Tongue (tissue), 2 donors: Measurements from ENCODE around the gene DDX53. TPM values are rescaled to one million over a fixed set of nuclear protein-coding genes. Genes with fewer than 3 reads are reported as not detected.

ENCODE experiments used
- DNase-seq: peaks from one replicate; pipeline ENCODE4 v3.0.0-alpha.2; 2015
- total RNA-seq: library from RNA; depleted of rRNA; stranded (reverse); fragments of >200 nt; gene quantifications from one replicate; pipeline ENCODE4 v1.2.3, GENCODE V29; 2014

Gene DDX53
- total RNA-seq = not detected

DNA sequence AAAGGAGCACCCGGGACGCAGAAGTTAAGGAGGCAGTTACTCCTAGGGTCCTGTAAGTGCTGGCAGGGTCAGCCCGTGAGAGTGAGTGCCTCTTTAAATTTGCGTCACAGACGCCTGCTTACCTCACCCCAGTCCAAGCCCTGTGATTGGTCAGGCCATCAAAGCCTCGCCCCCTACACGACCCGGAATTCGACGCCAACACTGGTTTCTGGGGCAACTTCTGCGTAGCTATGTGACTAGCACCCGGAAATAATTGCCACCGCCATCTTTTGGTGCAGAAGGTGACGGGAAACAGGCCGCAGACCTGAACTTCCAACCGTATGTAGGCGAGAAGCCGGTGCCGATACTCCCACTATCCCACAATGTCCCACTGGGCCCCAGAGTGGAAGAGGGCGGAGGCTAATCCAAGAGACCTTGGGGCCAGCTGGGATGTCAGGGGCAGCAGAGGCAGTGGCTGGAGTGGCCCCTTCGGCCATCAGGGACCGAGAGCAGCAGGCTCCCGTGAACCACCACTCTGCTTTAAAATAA is at the start of gene DDX53:
TSS of gene DDX53 (plus strand) at position 265 of the 528 bp plus-strand sequence. CDS start at position 363, 98 bp downstream.
- no peak for DNase-seq

DNA sequence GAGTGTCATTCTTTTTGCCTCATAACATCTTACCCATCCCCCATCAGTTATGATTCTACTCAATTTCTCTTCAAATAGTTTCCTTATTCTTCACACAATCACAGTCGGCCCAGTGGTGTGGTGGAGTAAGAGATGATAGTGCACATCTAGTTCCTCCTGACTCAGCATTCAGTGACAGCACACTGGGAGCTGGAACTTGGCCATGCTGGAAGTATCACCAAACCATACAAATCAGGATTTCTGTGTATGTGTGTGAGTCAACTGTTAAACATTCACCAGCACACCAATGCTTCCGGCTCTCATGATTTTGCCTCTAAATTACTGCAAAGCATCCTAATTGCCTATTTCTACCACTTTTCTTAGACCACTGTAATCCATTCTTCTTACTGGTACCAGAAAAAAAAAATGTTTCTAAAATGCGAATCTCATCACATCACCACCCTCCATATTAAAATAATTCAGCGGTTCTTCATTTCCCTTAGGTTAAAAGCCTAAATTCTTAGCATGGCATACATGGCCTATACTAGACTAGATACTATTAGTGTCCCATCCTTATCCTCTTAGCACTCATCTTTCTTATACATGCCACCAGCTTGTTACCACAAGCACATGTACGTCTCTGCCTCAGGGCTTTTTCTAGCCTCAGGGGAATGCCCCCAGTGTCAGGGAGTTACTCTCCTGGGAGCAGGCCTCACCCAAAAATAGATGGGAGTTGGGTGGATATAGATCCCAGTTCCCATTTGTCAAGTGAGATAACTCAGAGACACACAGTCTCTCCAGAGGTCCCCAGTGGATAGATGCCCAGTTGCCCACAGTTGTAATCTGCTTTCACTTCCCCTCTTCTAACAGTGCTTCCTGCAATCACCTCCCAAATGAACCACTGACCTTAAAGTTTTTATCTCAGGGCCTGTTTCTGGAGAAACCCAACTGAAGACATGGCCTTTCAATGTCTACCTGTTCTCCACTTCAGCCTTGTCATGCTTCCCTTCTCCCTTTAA is 49.2 kb upstream of the DDX53 start:
- no peak for DNase-seq

DNA sequence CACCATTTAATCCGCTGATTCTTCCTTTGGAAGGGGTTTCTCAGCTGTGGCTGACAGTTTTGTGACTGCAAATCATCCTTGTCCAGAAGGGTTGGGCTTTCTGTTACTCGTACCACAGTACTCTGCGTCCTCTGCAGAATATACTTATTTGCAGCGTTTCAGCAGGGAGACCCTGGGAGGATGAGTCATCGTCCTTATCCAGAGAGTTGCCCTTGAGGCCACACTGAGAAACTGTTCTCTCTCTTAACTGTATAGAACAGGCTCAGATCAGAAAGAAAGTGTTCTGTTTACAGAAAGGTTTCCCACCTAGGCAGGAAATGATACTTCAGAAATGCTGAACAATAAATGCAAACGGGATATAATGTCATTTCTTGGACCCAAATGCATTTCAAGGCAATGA is 47.8 kb upstream of the DDX53 start:
- no peak for DNase-seq

DNA sequence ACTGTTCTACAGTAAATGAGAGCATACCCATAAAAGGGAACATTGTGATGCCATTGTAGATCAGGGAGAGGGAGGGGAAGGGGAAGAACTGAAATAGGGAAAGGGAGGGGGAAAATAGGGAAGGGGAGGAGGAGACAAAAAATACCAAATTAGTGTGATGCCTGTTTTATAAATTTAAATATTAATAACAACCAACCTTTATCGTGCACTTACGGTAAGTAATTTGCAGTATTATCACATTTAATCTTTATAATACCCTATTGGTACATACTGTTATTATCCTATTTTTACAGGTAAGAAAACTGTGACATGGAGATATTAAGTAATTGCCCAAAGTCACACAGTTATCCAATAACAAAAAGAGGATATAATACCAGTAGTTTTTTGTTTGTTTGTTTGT is 41.5 kb upstream of the DDX53 start:
- DNase-seq = no peak

DNA sequence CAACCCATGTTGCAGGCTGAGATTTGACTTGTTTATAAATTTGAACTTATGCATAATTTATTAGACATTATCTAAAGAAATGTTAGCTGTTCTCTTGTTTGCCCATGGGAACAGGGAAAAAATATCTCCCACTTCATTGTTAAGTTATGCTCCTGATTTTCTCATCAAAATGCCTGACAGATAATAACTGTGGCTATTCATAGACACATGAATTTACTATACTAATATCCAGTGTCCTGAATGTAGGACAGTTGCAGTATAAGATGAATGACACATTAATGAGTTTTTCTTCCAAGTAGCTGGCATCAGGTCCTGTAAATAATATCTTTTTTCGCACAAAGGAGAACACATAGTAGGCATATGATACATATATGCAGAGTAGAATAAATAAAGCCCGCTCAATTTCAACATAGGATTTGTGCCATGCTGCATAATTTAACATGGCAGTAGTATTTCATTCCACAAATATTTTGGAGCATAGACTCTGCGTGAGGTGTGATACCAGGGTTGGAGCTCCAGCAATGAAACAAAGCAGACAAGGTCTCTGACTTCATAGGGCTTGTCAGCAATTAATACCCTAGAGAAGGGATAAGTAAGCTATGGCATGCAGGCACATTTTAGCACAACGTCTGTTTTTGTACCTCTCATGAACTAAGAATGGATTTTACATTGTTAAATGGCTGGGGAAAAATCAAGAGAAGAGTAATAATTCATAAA is 40.4 kb upstream of the DDX53 start:
- DNase-seq = no peak

DNA sequence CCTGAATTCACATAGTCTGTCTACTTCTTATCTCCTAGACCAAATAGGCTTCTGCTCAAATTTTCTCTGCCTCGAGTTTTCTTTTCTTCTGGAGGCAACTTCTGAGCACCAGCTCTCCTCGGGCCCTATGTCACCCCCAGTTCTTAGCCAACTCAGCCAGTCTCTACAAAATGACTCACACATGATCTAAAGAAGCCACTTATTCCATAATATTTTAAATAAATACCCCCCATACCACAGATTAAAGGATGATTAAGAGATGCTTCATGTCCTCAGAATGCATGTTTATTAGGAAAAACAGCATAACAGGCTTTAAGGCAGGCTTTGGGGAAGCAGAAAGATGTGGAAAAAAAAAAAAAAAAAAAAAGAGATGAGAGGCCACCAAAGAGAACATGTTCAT is 36.6 kb upstream of the DDX53 start:
- DNase-seq = no peak

DNA sequence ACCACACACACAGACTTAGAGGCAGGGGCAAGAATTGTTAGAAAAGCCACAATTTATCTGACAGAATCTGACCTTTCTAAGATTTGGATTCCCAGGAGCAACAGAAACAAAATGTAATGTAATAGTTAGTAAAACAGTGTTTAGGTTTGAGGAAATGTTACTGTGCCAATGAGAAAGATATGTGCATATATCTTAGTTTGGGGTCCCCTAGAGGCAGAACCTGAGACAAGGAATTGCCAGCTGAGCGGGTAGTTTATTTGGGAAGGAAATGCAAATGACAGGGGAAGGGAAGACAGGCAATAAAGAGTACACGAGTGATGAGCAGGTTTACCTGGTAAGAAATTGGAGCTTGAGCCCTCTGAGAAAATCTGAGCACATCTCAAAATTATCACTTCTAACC is 31.3 kb upstream of the DDX53 start:
- no peak for DNase-seq

DNA sequence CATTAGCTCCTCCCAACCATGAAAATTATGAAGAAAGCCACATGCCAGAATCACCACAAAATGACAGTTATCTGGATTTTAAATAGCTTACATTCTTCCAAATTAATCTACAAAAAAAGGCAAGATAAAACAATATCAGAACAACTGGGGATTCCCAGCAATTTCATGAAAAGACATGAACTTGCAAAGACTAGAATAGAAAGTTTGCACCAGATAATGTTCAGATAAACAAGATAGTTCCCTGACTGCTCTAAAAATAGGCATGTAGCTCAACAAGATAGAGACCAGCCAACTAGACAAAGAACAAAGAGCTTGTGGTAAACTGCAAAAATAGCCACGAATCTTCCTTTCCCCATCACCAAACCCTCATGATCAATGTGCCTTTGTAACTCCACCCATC is 30.3 kb upstream of the DDX53 start:
- DNase-seq = no peak

DNA sequence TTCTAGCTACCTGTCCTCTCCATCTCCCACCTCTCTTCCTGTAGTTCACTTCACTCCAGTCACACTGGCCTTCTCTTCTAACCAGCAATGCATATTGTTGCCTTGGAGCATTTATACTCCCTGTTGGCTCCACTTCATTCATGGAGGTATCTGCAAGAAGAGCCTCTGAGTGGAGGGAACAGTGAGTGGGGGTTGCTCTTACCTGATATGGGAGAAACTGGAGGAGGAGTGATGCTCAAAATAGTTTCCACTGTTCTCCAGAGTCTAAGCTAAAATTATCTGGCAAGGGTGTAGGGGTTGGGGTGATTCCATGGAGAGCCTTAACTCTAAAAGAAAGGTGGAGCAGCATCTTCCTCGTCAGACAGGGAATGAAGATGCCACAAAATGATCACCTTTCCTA is 28.9 kb upstream of the DDX53 start:
- no peak for DNase-seq

DNA sequence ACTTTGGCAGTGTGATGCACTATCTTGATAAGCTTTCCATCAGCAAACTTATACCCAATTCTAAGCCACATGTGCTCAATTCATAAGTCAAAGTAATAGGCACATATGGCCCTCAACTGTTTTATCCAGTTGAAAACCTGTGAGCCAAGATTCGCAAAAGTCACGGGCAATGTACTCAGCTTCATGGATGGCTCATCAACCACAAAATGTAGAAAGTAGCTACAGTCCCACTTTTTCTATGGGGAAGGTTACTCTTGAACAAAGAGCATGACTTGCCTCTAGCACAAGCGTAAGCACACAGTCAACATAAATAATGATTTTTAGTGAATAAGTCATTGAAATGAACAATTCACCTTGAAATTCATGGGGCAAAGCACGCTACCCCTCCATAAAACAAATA is 25.1 kb upstream of the DDX53 start:
- no peak for DNase-seq

DNA sequence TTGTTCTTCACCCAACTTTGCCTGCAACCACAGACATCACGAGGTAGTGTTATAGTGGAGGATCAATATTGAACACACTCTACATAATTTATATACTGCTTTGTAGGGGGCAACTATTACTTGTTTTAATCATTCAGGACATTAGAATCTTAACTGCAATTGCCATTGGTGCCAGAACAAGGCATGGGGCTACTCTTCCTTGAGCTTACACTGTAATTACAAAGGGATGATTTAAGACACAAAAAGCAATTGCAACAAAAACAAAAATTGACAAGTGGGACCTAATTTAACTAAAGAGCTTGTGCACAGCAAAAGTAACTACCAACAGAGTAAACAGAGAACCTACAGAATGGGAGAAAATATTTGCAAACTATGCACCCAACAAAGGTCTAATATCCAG is 24.0 kb upstream of the DDX53 start:
- no peak for DNase-seq

DNA sequence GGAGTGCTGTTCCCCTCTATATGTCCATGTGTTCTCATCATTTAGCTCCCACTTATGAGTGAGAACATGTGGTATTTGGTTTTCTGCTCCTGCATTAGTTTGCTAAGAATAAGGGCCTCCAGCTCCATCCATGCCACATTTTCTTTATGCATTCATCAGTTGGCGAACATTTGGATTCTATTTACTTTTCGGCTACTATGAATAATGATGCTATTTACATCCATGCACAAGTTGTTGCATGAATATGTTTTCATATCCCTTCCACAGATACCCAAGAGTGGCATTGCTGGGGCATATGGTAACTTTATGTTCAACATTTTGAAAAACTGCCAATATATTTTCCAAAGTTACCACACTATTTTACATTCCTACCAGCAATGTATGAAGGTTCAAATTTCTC is 13.8 kb upstream of the DDX53 start:
- no peak for DNase-seq

DNA sequence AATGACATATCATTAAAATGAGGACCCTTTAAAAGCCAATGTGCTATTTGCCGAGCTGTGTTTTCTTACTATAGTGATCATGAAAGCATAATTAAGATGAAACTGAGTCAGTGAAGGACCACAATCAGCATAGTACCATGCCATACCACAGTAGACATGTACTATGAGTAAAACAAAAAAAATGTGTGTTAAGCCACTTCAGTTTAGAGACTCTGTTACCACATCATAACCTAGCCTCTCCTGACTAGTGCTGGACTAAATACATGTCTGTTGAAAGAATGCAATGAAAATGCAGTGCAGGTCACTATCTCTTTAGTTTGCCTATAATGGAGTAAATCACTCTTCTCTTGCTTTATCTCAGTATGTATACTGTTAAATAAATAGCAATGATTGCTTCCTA is 12.3 kb upstream of the DDX53 start:
- no peak for DNase-seq

DNA sequence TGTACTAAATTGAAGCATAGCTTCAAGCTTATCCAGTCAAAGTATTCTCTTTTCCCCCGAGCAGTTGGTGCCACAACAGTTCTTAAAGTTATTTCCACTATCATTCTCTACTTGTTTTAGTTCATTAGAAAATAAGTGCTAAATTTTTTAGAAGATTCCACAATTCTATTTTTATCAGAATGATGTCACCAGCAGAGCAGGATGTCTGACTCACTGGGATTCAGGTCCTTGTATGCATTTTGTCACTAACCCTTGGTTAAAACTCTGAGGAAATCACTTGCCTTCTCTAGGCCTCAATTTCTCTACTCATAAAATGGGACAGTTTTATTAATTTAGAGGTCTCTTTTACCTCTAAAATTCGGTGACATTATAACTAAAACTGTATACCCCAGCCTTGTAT is 3.4 kb downstream of the DDX53 start:
- no peak for DNase-seq

DNA sequence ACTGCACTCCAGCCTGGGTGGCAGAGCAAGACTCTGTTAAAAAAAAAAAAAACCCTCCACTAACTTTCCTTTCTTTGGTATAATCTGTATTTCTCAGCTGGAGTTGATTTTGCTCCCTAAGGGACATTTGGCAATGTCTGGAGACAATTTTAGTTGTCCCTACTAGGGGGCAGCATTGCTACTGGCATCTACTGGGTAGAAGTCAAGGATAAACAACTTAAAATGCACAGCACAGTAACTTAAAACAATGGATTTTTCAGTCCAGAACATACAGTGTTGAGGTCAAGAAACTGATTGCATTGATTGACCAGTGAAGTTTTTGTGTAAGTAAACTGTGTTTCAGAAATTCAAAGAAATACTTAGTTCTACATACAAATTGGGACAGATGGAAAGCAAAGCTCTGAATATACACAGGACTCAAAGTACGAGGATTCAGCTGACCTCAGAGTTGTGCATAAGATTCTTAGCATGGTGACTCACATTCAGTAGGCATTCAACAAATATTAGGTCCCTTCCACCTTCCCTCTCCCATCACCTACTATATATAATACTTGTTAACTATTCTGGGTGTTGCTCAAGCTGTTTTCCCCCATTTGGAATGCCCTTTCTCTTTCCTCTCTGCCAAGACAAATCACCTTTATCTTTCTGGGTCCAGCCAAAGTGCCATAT is 8.8 kb downstream of the DDX53 start:
- DNase-seq = peak; percentile 7

DNA sequence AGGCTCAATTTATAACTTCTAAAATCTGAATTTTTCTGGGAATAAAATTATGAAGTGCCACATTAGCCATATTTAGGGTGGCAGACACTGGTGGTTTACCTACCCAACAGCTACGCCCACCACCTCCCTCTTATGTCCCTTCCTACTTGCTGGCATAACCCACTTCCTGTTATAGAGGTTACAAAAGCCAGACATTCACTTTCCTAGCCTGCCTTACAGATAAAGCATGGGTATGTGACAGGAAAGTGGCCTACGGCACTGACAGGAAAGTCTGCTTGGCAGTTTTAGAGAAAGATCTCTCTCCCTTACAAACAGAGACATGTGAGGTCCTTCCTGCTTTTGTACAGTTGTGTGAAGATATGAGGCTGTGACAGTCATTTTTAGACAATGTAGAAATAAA is 12.4 kb downstream of the DDX53 start:
- DNase-seq = no peak

DNA sequence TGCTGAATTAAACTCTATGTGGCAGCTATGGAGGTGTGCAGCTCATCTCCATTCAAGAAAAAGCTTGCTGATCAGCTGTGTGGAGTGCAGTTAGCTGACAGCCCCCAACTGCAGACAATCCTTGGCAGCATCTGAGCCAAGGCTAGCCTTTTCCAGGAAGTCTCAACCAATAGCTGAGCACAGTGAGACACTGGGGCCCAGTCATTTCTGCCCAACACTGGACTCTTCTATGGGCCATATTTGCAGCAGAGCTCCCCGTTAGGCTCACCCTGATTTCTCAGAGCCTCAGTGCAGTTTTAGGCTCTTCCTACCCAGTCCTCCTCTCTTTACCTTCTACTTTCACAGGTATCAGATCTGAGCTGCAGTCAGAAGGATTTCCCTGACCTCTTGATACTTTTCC is 12.9 kb downstream of the DDX53 start:
- DNase-seq = no peak

DNA sequence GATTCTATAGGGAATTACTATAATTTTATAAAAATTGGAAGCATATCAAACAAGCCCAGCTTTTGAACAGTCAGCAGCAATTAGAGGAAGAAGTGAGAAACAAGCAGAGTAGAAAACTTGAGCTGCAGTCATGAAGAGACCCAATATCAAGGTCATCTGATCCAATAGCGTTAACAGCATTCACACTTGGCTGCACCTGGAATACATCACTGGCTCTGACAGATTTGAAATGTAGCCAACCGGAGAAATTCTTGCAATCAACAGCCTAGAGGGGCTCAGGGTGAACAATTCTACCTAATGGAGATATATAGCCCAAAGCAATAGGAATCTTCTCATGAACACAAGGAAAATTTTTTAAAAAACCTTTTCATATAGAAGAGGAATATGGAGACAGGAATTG is 13.6 kb downstream of the DDX53 start:
- DNase-seq = no peak

DNA sequence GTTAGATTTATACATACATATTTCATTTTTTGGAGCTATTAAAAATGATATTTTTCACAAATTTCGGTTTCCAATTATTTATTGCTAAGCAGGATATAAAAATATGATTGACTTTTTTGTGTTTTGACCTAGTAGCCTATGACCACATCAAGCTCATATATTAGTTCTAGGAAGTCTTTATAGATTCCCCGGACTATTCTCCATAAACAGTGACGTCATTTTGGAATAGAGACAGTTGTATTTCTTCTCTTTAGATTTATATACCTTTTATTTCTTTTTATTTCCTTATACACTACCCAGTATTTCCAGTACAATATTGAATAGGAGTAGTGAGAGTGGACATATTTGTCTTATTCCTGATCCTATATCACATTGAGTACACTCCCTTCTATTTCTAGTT is 31.8 kb downstream of the DDX53 start:
- no peak for DNase-seq

DNA sequence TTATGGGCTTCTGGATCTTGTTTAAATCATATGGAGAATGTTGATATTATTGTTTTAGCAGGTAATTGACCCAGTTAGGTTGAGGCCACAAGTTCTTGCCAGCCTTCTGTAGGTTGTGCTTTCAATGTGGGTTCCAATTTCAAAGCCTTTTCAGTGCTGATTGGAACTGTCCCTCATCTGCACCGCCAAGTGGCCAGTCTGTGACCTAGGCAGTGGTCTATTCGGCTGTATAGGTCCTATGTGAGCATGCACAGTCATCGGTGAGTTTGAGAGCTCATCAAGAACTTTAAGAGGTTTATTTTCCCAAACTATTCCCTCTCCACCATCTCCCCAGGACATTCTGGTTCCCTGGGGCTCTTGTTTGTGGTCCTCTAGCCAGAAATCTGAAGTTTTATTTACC is 35.7 kb downstream of the DDX53 start:
- DNase-seq = no peak

DNA sequence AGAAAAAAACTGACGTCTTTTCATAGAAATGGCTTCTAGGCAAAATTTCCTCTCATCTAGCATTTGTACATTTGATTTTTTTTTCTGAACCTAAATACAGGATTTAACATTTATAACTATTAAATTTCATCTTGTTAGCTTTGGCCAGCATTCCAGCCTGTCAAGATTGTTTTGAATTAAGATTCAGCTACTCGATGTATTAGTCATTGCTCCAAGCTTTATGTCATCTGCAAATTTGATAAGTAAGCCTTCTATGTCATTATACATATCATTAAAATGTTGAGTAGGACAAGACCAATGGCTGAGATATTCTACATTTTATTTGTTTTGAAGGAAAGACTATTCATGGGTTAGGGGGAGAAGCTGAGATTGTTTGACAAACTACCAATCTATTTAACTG is 46.7 kb downstream of the DDX53 start:
- DNase-seq = no peak

DNA sequence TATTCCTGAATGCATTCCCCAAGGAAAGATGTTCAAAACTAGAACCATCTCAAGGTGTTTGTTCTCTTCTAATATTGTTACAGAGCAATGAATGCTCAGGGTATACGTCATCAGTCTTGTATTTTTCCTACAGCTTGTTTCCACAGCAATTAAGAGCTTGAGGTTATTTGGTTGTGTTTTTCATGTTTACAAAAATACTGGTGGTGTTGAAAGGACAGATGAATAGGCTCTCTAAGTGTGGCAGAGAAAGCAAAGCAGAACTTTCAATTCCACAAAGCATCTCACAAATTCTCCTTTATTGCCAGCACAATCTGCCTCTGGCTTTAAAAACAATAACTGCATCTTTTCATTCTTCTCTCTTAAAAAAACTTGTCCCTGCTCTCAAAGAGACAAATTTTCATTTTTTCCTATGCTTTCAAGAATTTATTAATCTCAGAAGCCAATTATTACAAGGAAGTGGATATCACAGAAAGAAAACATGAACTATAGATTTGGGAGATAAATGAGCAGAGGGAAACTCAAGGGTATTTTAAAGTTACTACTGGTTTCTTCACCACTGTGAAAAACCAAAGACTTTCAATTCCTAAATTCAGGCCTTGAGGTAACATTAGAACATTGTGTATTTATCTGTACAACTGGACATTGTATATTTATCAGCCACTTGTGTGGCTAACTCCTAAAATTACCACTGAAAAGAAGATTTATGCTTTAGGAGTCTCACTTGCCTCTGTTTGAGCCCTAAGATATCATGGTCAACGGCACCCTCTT is 49.2 kb downstream of the DDX53 start:
- DNase-seq = no peak
